Measurements from ENCODE around the gene UNC13C.

- TF ChIP-seq CTCF (IDR thresholded peaks at IDR 0.05; ENCODE audit: insufficient read depth, low read depth, low read length) (no peak), EZH2 (IDR thresholded peaks at IDR 0.05; ENCODE audit: insufficient read depth, low read length) (no peak)
Observed at GRCh38 chr15:54424171-54424570, 445.9 kb downstream of the UNC13C start.

Measured in astrocyte (in vitro differentiated cells and primary cell).